T-cell (primary cell): ENCODE measurements around the gene GALNT9. TPM values are rescaled to one million over a fixed set of nuclear protein-coding genes. Genes with fewer than 3 reads are reported as not detected.

Experiments used
- ATAC-seq, 4 experiments: fragments of 200-7000 bp in 3 of 4; fragments of 150-1000 bp in 1 of 4; cut with Tn5 transposase; replicated peaks in 1 of 4; 1 replicate in 3 of 4; 2 replicates in 1 of 4; pipeline ENCODE4 v1.10.0; 2021; ENCODE audit warnings: moderate library complexity in 3 of 4, mild to moderate bottlenecking in 2 of 4, moderate number of reproducible peaks in 1 of 4
- CTCF ChIA-PET, 2 donors: fragments of 300-600 bp; sonication (Branson Sonifier 250); formaldehyde crosslinking; loops; one replicate each; lab custom pipeline; 2022; ENCODE audit warnings: antibody characterized with exemption in 2 of 2; lab: Charles Lee
- POLR2A ChIA-PET, 2 donors: fragments of 300-600 bp; sonication (Branson Sonifier 250); formaldehyde crosslinking; loops; one replicate each; lab custom pipeline; 2022; ENCODE audit warnings: antibody characterized with exemption in 2 of 2; lab: Charles Lee
- DNase-seq, 35 experiments: peaks; one replicate each; pipeline versions ENCODE4 v3.0.0 to v3.0.0-alpha.2; 2013 to 2023
- H3K27ac ChIP-seq: one replicate; pipeline ENCODE4 v1.5.1; 2013; ENCODE audit warnings: low read length
- H3K27me3 ChIP-seq, 2 experiments: replicated peaks in 1 of 2; 1 replicate in 1 of 2; 2 replicates in 1 of 2; pipeline versions ENCODE4 v1.6.1 to v1.7.0; 2013; ENCODE audit warnings: low read length in 1 of 2, mixed read lengths in 1 of 2; ENCODE audit not compliant: control insufficient read depth in 2 of 2, insufficient read depth in 2 of 2; ENCODE audit errors: extremely low read depth in 1 of 2
- H3K36me3 ChIP-seq, 2 donors: 1 replicate in 1 of 2; 2 replicates in 1 of 2; pipeline versions ENCODE4 v1.6.1 to v1.7.0; 2013; ENCODE audit warnings: low read length in 1 of 2; ENCODE audit not compliant: control insufficient read depth in 2 of 2, insufficient read depth in 1 of 2; ENCODE audit errors: extremely low read depth in 1 of 2
- H3K4me1 ChIP-seq, 2 experiments: 1 replicate in 1 of 2; 2 replicates in 1 of 2; pipeline versions ENCODE4 v1.6.1 to v1.7.0; 2013; ENCODE audit warnings: low read length in 2 of 2, mixed read lengths in 1 of 2; ENCODE audit not compliant: insufficient read depth in 2 of 2, control insufficient read depth in 1 of 2; ENCODE audit errors: extremely low read depth in 1 of 2
- H3K4me3 ChIP-seq, 2 donors: 1 replicate in 1 of 2; 2 replicates in 1 of 2; pipeline versions ENCODE4 v1.5.1 to v1.7.0; 2013; ENCODE audit warnings: mild to moderate bottlenecking in 2 of 2, low read length in 1 of 2, moderate library complexity in 1 of 2; ENCODE audit not compliant: control insufficient read depth in 1 of 2; ENCODE audit errors: extremely low read depth in 1 of 2
- H3K9me3 ChIP-seq: 2 replicates; pipeline ENCODE4 v1.7.0; 2013
- H3K27ac Mint-ChIP-seq, 2 donors: one replicate each; pipeline ENCODE4 v1.8.0; 2020 to 2021; ENCODE audit warnings: mild to moderate bottlenecking in 2 of 2, mixed read lengths in 2 of 2
- H3K27me3 Mint-ChIP-seq, 2 donors: one replicate each; pipeline ENCODE4 v1.8.0; 2021 to 2022; ENCODE audit warnings: mixed read lengths in 2 of 2
- H3K36me3 Mint-ChIP-seq: one replicate; pipeline ENCODE4 v1.8.0; 2021; ENCODE audit warnings: mixed read lengths
- H3K4me1 Mint-ChIP-seq, 3 donors: one replicate each; pipeline ENCODE4 v1.8.0; 2020 to 2022; ENCODE audit warnings: mixed read lengths in 3 of 3, mild to moderate bottlenecking in 1 of 3
- H3K4me3 Mint-ChIP-seq, 3 donors: one replicate each; pipeline ENCODE4 v1.8.0; 2020 to 2022; ENCODE audit warnings: mild to moderate bottlenecking in 3 of 3, mixed read lengths in 3 of 3, moderate library complexity in 3 of 3
- H3K9me3 Mint-ChIP-seq, 3 donors: one replicate each; pipeline ENCODE4 v1.8.0; 2020 to 2022; ENCODE audit warnings: mixed read lengths in 3 of 3
- WGBS: methylation state at CpG from one replicate; pipeline ENCODE4 v1.1.5; 2013; ENCODE audit warnings: missing lambda C conversion rate; ENCODE audit not compliant: insufficient coverage; 5-methylcytosine and 5-hydroxymethylcytosine counted together
- total RNA-seq, 35 experiments: library from RNA in 6 of 35; stranded (reverse) in 6 of 35; fragments of 120-200 nt in 1 of 35; gene quantifications; one replicate each; pipeline versions ENCODE4 v1.2.1 to v1.2.4 and lab custom pipeline; 2013 to 2026

GALNT9 gene
- total RNA-seq, 5 donors from 2014 or later (not counting 1 experiment from before 2014, with no cell fraction given): 0.72 TPM; not detected in 4

GRCh38 chr12:132295101-132295526 is 34.3 kb downstream of the GALNT9 start:
- ATAC-seq (no peak), DNase-seq (no peak)
- H3K27ac ChIP-seq: no peak overlapping the region
- H3K9me3 ChIP-seq: no peaks in the 10 kb centered on the region
- H3K4me3 Mint-ChIP-seq: no peak overlapping the region
- no peaks in the 10 kb centered on the region for H3K9me3 Mint-ChIP-seq
- H3K27me3 Mint-ChIP-seq: peaks cover 6 to 18% of the 10 kb centered on the region in 2 donors
- POLR2A ChIA-PET: no interaction called here
- H3K4me3 ChIP-seq: no peak overlapping the region
- H3K27ac Mint-ChIP-seq: no peak overlapping the region
- no peaks in the 10 kb centered on the region for H3K36me3 Mint-ChIP-seq
- no peaks in the 10 kb centered on the region for H3K4me1 ChIP-seq
- H3K36me3 ChIP-seq: no peaks in the 10 kb centered on the region
- 93% methylated on average over 9 of the region's 18 CpGs for WGBS
- H3K4me1 Mint-ChIP-seq: no peaks in the 10 kb centered on the region
- H3K27me3 ChIP-seq: peaks cover 0 to 44% of the 10 kb centered on the region in 2 experiments
- CTCF ChIA-PET: no interaction called here

DNA sequence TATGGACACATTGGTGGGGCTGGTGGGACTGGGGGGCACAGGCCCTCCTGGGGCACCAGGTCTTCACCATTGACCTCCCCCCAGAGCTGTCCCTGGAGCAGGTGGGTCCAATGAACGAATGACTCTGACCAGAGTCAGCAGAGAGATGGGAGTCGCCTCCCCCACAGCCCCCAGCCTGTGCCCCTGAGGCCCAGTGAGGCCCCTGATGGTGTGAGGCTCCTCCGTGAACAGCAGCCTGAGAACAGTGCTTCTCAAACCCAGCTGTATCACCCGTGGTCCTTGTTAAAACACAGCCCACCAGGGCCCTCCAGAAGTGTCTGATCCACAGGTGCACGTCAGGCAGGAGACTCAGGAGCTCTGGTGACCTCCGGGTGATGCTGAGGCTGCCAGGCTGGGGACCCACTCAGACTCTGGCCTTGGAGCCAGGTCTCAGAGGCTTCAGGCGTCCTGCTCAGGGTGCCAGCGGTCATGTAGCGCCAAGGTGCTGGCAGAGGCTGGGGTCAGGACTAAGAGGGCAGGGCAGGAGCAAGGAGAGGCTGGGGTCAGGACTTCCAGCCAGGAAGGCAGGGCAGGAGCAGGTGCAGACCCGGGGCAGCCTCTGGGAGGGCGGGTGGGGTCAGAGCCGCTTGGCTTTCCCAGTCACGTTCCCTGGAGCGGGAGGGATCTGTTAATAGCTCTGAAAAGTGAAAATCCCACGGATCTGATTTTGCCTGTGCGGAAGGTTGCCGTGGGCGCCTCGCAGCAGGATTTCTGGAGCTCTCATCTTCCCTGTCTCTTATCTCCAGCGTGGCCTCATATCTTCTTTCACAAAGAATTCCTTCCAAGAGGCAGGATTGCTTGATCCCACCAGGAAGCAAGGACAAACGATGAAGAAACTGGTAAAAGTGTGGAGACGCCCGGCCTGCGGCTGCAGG is 35.0 kb downstream of the GALNT9 start:
- H3K4me1 ChIP-seq: no peaks in the 10 kb centered on the region
- ATAC-seq: no peak
- H3K36me3 ChIP-seq: no peaks in the 10 kb centered on the region
- Mint-ChIP-seq H3K36me3 (no peaks in the 10 kb centered on the region), H3K9me3 (no peaks in the 10 kb centered on the region), H3K4me3 (no peak overlapping the region), H3K27ac (no peak overlapping the region), H3K4me1 (no peaks in the 10 kb centered on the region), H3K27me3 (peaks cover 6 to 18% of the 10 kb centered on the region in 2 donors)
- peaks cover 0 to 44% of the 10 kb centered on the region in 2 experiments for H3K27me3 ChIP-seq
- 71% methylated on average over 11 of the region's 24 CpGs for WGBS
- DNase-seq: no peak
- ChIA-PET POLR2A (interaction anchor here in 1 of 2 donors (1.0 kb wide), 1 partner anchor 9 kb away, joined by 3 read pairs; no protein-coding TSS in a partner anchor), CTCF (no interaction called here)
- no peaks in the 10 kb centered on the region for H3K9me3 ChIP-seq
- H3K27ac ChIP-seq: no peak overlapping the region
- no peak overlapping the region for H3K4me3 ChIP-seq

- ChIA-PET POLR2A (interaction anchor here in 1 of 2 donors (1.0 kb wide), 1 partner anchor 8 kb away, joined by 3 read pairs; no protein-coding TSS in a partner anchor), CTCF (interaction anchor here in 1 of 2 donors (0.7 kb wide), 1 partner anchor 120 kb away, joined by 3 read pairs; no protein-coding TSS in a partner anchor)
- ATAC-seq (no peak), DNase-seq (no peak)
- Mint-ChIP-seq H3K4me3 (no peak overlapping the region), H3K36me3 (no peaks in the 10 kb centered on the region), H3K4me1 (no peaks in the 10 kb centered on the region), H3K9me3 (no peaks in the 10 kb centered on the region), H3K27ac (no peak overlapping the region), H3K27me3 (peaks cover 6 to 18% of the 10 kb centered on the region in 2 donors)
- Histone ChIP-seq H3K4me3 (no peak overlapping the region), H3K4me1 (no peaks in the 10 kb centered on the region), H3K27me3 (peaks cover 0 to 49% of the 10 kb centered on the region in 2 experiments), H3K9me3 (no peaks in the 10 kb centered on the region), H3K27ac (no peak overlapping the region), H3K36me3 (no peaks in the 10 kb centered on the region)
- WGBS: 89% methylated on average over 25 of the region's 33 CpGs
These were observed 36.8 kb downstream of the GALNT9 start for GRCh38 chr12:132292328-132293319.

GRCh38 chr12:132291402-132292175 is 37.8 kb downstream of the GALNT9 start:
- H3K4me3 Mint-ChIP-seq: no peak overlapping the region
- H3K36me3 Mint-ChIP-seq: no peaks in the 10 kb centered on the region
- Histone ChIP-seq H3K4me3 (no peak overlapping the region), H3K4me1 (no peaks in the 10 kb centered on the region), H3K27ac (no peak overlapping the region), H3K36me3 (no peaks in the 10 kb centered on the region), H3K27me3 (peaks cover 0 to 58% of the 10 kb centered on the region in 2 experiments), H3K9me3 (no peaks in the 10 kb centered on the region)
- CTCF ChIA-PET: interaction anchor here in 1 of 2 donors (0.7 kb wide), 1 partner anchor 119 kb away, joined by 3 read pairs; no protein-coding TSS in a partner anchor
- WGBS: 83% methylated on average over 18 of the region's 30 CpGs
- peaks cover 6 to 26% of the 10 kb centered on the region in 2 donors for H3K27me3 Mint-ChIP-seq
- DNase-seq (no peak), ATAC-seq (no peak)
- H3K9me3 Mint-ChIP-seq: no peaks in the 10 kb centered on the region
- H3K4me1 Mint-ChIP-seq: no peaks in the 10 kb centered on the region
- POLR2A ChIA-PET: no interaction called here
- no peak overlapping the region for H3K27ac Mint-ChIP-seq

GRCh38 chr12:132290203-132290540 is 39.2 kb downstream of the GALNT9 start:
- Histone ChIP-seq H3K9me3 (no peaks in the 10 kb centered on the region), H3K27me3 (peaks cover 5 to 59% of the 10 kb centered on the region in 2 experiments), H3K36me3 (no peaks in the 10 kb centered on the region), H3K4me3 (no peak overlapping the region), H3K4me1 (peaks cover 0 to 5% of the 10 kb centered on the region in 2 experiments), H3K27ac (no peak overlapping the region)
- peaks cover 3 to 7% (median 4%) of the 10 kb centered on the region in 3 donors for H3K4me1 Mint-ChIP-seq
- H3K9me3 Mint-ChIP-seq: no peaks in the 10 kb centered on the region
- H3K4me3 Mint-ChIP-seq: no peak overlapping the region
- no peak overlapping the region for H3K27ac Mint-ChIP-seq
- ChIA-PET CTCF (no interaction called here), POLR2A (no interaction called here)
- peaks cover 8 to 28% of the 10 kb centered on the region in 2 donors for H3K27me3 Mint-ChIP-seq
- 97% methylated on average over 11 of the region's 12 CpGs for whole genome bisulfite sequencing
- H3K36me3 Mint-ChIP-seq: no peaks in the 10 kb centered on the region
- ATAC-seq: no peak
- DNase-seq: no peak
